GM23338 (cell line): ENCODE data around the gene NUP214. TPM values are rescaled to one million over a fixed set of nuclear protein-coding genes. Genes with fewer than 3 reads are reported as not detected.

Source experiments
- ATAC-seq: fragments of 200-7000 bp; cut with Tn5 transposase; 3 replicates; pipeline ENCODE4 v1.9.1; 2020
- DNase-seq: peaks from one replicate; pipeline ENCODE4 v3.0.0-alpha.2; 2015; ENCODE audit warnings: low spot score
- H2AFZ ChIP-seq: fragments of 200-600 bp; sonication (generic); 2 replicates; pipeline ENCODE4 v1.8.0; 2016; ENCODE audit warnings: antibody characterized with exemption, mild to moderate bottlenecking, moderate library complexity
- H3F3A ChIP-seq: fragments of 200-600 bp; sonication (generic); replicated peaks from 2 replicates; pipeline ENCODE4 v1.8.0; 2017; ENCODE audit warnings: antibody characterized with exemption, mixed run types, low read depth
- H3K27ac ChIP-seq: fragments of 200-600 bp; sonication (generic); 2 replicates; pipeline ENCODE4 v1.6.1; 2016; ENCODE audit warnings: low read depth
- H3K27me3 ChIP-seq: fragments of 200-600 bp; sonication (generic); 2 replicates; pipeline ENCODE4 v1.8.0; 2016; ENCODE audit warnings: mild to moderate bottlenecking, mixed run types, moderate library complexity; ENCODE audit not compliant: insufficient read depth
- H3K36me3 ChIP-seq: fragments of 200-600 bp; sonication (generic); 2 replicates; pipeline ENCODE4 v1.8.0; 2016; ENCODE audit warnings: mild to moderate bottlenecking; ENCODE audit not compliant: insufficient read depth
- H3K4me1 ChIP-seq: fragments of 200-600 bp; sonication (generic); 2 replicates; pipeline ENCODE4 v1.8.0; 2016; ENCODE audit warnings: mild to moderate bottlenecking, moderate library complexity; ENCODE audit not compliant: insufficient read depth
- H3K4me2 ChIP-seq: fragments of 200-600 bp; sonication (generic); 2 replicates; pipeline ENCODE4 v1.7.1; 2017; ENCODE audit warnings: mixed run types
- H3K4me3 ChIP-seq: fragments of 200-600 bp; sonication (generic); 2 replicates; pipeline ENCODE4 v1.6.1; 2016; ENCODE audit warnings: mixed run types
- H3K79me2 ChIP-seq: fragments of 200-600 bp; sonication (generic); replicated peaks from 2 replicates; pipeline ENCODE4 v1.8.0; 2017; ENCODE audit warnings: mild to moderate bottlenecking; ENCODE audit not compliant: insufficient read depth
- H3K9me2 ChIP-seq: fragments of 200-600 bp; sonication (generic); 2 replicates; pipeline ENCODE4 v1.8.0; 2017; ENCODE audit not compliant: insufficient read depth
- H4K20me1 ChIP-seq: fragments of 200-600 bp; sonication (generic); replicated peaks from 2 replicates; pipeline ENCODE4 v1.8.0; 2017; ENCODE audit warnings: mild to moderate bottlenecking; ENCODE audit not compliant: insufficient read depth
- H3K27ac Mint-ChIP-seq: 2 replicates; pipeline ENCODE4 v1.8.0; 2020; ENCODE audit warnings: inconsistent platforms, mild to moderate bottlenecking, moderate library complexity, mixed read lengths
- H3K27me3 Mint-ChIP-seq: 3 replicates; pipeline ENCODE4 v1.8.0; 2022; ENCODE audit warnings: low read depth, mild to moderate bottlenecking, moderate library complexity, mixed read lengths, inconsistent platforms; ENCODE audit not compliant: insufficient read depth, poor library complexity
- H3K36me3 Mint-ChIP-seq: 3 replicates; pipeline ENCODE4 v1.8.0; 2021; ENCODE audit warnings: low read depth, mild to moderate bottlenecking, inconsistent platforms, moderate library complexity, mixed read lengths
- H3K4me1 Mint-ChIP-seq: 3 replicates; pipeline ENCODE4 v1.8.0; 2020; ENCODE audit warnings: mild to moderate bottlenecking, inconsistent platforms, mixed read lengths
- H3K4me3 Mint-ChIP-seq: 3 replicates; pipeline ENCODE4 v1.8.0; 2021; ENCODE audit warnings: moderate library complexity, mild to moderate bottlenecking, inconsistent platforms, mixed read lengths
- H3K9me3 Mint-ChIP-seq: 3 replicates; pipeline ENCODE4 v1.8.0; 2020; ENCODE audit warnings: moderate library complexity, mild to moderate bottlenecking, inconsistent platforms, mixed read lengths
- CREB1 ChIP-seq: fragments of 250-450 bp; sonication (Bioruptor Pico); IDR thresholded peaks from 2 replicates; pipeline ENCODE4 v1.5.0; 2020; ENCODE audit warnings: low read depth, mild to moderate bottlenecking, moderate library complexity
- EZH2 ChIP-seq: fragments of 200-600 bp; sonication (generic); IDR thresholded peaks from one replicate; pipeline ENCODE4 v1.8.0; 2017; ENCODE audit warnings: antibody characterized with exemption, mild to moderate bottlenecking, low read depth; ENCODE audit not compliant: unreplicated experiment
- EZH2phosphoT487 ChIP-seq: fragments of 200-600 bp; sonication (generic); IDR thresholded peaks from one replicate; pipeline ENCODE4 v1.8.1; 2018; ENCODE audit warnings: antibody characterized with exemption; ENCODE audit not compliant: unreplicated experiment
- JUNB ChIP-seq: IDR thresholded peaks from one replicate; pipeline ENCODE4 v1.6.1; 2016; ENCODE audit warnings: antibody characterized with exemption; ENCODE audit not compliant: unreplicated experiment
- POLR2AphosphoS5 ChIP-seq: IDR thresholded peaks from 2 replicates; pipeline ENCODE4 v1.6.1; 2016; ENCODE audit warnings: antibody characterized with exemption, low read depth
- STAT1 ChIP-seq: IDR thresholded peaks from one replicate; pipeline ENCODE4 v1.6.1; 2016; ENCODE audit warnings: antibody characterized with exemption; ENCODE audit not compliant: unreplicated experiment
- ZNF114 ChIP-seq: fragments of 250-450 bp; sonication (Bioruptor Pico); IDR thresholded peaks from 2 replicates; pipeline ENCODE4 v1.5.0; 2020; ENCODE audit warnings: mild to moderate bottlenecking, moderate library complexity
- ZNF331 ChIP-seq: fragments of 250-450 bp; sonication (Bioruptor Pico); IDR thresholded peaks from 2 replicates; pipeline ENCODE4 v1.5.0; 2020; ENCODE audit warnings: low read depth, mild to moderate bottlenecking, moderate library complexity
- polyA plus RNA-seq: library from polyadenylated mRNA; unstranded; fragments of >200 nt; fragmentation: Nextera tagmentation; extraction: Ambion mirVana; gene quantifications from 2 replicates; pipeline ENCODE4 v1.2.1, GENCODE V29; 2016
- total RNA-seq: library from RNA; depleted of rRNA; stranded (reverse); fragments of >200 nt; shearing (Covaris generic); gene quantifications from 2 replicates; pipeline ENCODE4 v1.2.3, GENCODE V29; 2014
- TF ChIP-seq, protein P1 (sequence below), 2 experiments: fragments of 200-600 bp in 1 of 2; sonication (generic) in 1 of 2; conservative IDR thresholded peaks; 2 replicates each; pipeline versions ENCODE4 v1.5.1 to v1.6.1; 2016 to 2017; ENCODE audit warnings: antibody characterized with exemption in 2 of 2, low read depth in 2 of 2, mild to moderate bottlenecking in 2 of 2, moderate library complexity in 1 of 2
- TF ChIP-seq, protein P2 (sequence below): IDR thresholded peaks from one replicate; pipeline ENCODE4 v1.6.1; 2018; ENCODE audit warnings: antibody characterized with exemption; ENCODE audit not compliant: unreplicated experiment
- TF ChIP-seq, protein P3 (sequence below): IDR thresholded peaks from 2 replicates; pipeline ENCODE4 v1.6.1; 2016; ENCODE audit warnings: antibody characterized with exemption

Gene NUP214
- total and polyA plus RNA-seq, 2 experiments from 2014 or later: 36.0 to 57.0 TPM

DNA sequence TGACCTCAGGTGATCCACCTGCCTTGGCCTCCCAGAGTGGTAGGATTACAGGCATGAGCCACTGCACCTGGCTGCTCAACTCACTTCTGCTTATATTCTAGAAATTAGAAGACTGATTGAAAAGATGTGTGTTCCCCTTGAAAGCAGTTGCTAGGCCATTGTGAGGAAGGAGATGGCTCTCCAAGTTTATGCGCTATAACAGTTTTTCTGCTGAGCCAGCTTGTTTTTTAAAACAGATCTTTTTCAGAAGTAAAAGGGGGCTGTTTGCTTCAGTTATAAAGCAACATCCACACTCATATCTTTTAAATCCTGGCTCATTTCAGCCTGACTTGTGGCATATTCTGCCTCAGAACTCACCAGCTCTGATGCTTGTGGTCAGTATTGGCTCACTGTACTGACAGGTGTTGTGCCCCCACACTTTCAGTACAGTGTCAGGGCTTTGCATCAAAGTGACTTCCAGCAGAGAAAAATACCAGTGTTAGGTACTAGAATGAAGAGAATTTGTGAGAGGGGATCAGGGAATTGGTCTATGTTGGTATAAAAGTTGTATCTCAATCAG lies 49.4 kb downstream of the NUP214 start:
- no peaks in the 10 kb centered on the region for H3K9me2 ChIP-seq
- Mint-ChIP-seq H3K27ac (no peak overlapping the region), H3K4me3 (no peak overlapping the region), H3K4me1 (no peaks in the 10 kb centered on the region), H3K9me3 (no peaks in the 10 kb centered on the region), H3K36me3 (peaks cover 59% of the 10 kb centered on the region), H3K27me3 (peaks cover 5% of the 10 kb centered on the region)
- no peak for TF ChIP-seq ZNF331
- no peak for TF ChIP-seq POLR2AphosphoS5
- no peak for TF ChIP-seq EZH2phosphoT487
- TF ChIP-seq, protein P1, sequence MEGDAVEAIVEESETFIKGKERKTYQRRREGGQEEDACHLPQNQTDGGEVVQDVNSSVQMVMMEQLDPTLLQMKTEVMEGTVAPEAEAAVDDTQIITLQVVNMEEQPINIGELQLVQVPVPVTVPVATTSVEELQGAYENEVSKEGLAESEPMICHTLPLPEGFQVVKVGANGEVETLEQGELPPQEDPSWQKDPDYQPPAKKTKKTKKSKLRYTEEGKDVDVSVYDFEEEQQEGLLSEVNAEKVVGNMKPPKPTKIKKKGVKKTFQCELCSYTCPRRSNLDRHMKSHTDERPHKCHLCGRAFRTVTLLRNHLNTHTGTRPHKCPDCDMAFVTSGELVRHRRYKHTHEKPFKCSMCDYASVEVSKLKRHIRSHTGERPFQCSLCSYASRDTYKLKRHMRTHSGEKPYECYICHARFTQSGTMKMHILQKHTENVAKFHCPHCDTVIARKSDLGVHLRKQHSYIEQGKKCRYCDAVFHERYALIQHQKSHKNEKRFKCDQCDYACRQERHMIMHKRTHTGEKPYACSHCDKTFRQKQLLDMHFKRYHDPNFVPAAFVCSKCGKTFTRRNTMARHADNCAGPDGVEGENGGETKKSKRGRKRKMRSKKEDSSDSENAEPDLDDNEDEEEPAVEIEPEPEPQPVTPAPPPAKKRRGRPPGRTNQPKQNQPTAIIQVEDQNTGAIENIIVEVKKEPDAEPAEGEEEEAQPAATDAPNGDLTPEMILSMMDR (conservative IDR thresholded peaks at IDR 0.05; ENCODE audit: low read depth in 2 of 2): no peak
- no peak for TF ChIP-seq JUNB
- H3K4me1 ChIP-seq: no peaks in the 10 kb centered on the region
- no peaks in the 10 kb centered on the region; the same call in 1 of the 2 replicates for H3K79me2 ChIP-seq
- H3K4me2 ChIP-seq: no peak overlapping the region
- no peaks in the 10 kb centered on the region; the same call in 1 of the 2 replicates for H4K20me1 ChIP-seq
- H3K4me3 ChIP-seq: no peak overlapping the region
- no peak overlapping the region for H2AFZ ChIP-seq
- H3K36me3 ChIP-seq: peaks cover 24% of the 10 kb centered on the region
- H3K27ac ChIP-seq: no peak overlapping the region
- H3F3A ChIP-seq: 0 out of 2 replicates have a peak, but pooled peaks cover 12% of the 10 kb centered on the region
- ATAC-seq (no peak), DNase-seq (no peak)
- H3K27me3 ChIP-seq: no peaks in the 10 kb centered on the region

DNA sequence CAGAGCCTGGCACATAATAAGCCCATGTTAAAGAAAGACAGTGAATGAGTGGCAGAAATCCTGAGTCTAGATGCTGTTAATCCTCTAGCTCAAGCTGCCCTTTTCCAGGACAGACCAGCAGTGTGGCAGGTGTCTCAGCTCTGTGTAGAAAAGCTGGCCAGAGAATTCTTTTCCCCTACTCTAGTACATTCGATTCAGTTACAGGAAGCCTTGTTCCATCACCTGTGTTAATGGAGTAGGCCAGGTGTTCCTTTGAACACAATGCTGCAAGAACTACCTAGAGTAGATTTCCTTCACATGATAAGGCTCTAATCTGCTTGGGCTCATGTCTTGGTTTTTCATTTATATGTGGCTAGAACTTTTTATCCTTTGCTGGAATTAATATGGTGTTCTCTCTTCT lies 52.5 kb downstream of the NUP214 start:
- Histone ChIP-seq H2AFZ (no peak overlapping the region), H4K20me1 (peaks cover 4% of the 10 kb centered on the region; the same call in 1 of the 2 replicates), H3K36me3 (peaks cover 24% of the 10 kb centered on the region), H3K27ac (0 out of 2 replicates have a peak overlapping the region, but pooled peaks have one; percentile 4), H3K4me3 (no peak overlapping the region), H3K9me2 (no peaks in the 10 kb centered on the region), H3K27me3 (no peaks in the 10 kb centered on the region), H3K4me1 (no peaks in the 10 kb centered on the region), H3F3A (0 out of 2 replicates have a peak, but pooled peaks cover 12% of the 10 kb centered on the region), H3K79me2 (peaks cover 5% of the 10 kb centered on the region; the same call in 1 of the 2 replicates), H3K4me2 (no peak overlapping the region)
- H3K27ac Mint-ChIP-seq: no peak overlapping the region
- H3K36me3 Mint-ChIP-seq: peaks cover 49% of the 10 kb centered on the region
- DNase-seq (no peak), ATAC-seq (no peak)
- peaks cover 5% of the 10 kb centered on the region for H3K27me3 Mint-ChIP-seq
- H3K4me3 Mint-ChIP-seq: no peak overlapping the region
- H3K4me1 Mint-ChIP-seq: no peaks in the 10 kb centered on the region; the same call in 2 of the 3 replicates
- H3K9me3 Mint-ChIP-seq: no peaks in the 10 kb centered on the region
- TF ChIP-seq POLR2AphosphoS5 (no peak), ZNF114 (CRISPR knock-in tag) (no peak), STAT1 (no peak), EZH2phosphoT487 (no peak), JUNB (no peak), ZNF331 (no peak), CREB1 (CRISPR knock-in tag) (no peak), EZH2 (no peak)
- TF ChIP-seq, protein P2, sequence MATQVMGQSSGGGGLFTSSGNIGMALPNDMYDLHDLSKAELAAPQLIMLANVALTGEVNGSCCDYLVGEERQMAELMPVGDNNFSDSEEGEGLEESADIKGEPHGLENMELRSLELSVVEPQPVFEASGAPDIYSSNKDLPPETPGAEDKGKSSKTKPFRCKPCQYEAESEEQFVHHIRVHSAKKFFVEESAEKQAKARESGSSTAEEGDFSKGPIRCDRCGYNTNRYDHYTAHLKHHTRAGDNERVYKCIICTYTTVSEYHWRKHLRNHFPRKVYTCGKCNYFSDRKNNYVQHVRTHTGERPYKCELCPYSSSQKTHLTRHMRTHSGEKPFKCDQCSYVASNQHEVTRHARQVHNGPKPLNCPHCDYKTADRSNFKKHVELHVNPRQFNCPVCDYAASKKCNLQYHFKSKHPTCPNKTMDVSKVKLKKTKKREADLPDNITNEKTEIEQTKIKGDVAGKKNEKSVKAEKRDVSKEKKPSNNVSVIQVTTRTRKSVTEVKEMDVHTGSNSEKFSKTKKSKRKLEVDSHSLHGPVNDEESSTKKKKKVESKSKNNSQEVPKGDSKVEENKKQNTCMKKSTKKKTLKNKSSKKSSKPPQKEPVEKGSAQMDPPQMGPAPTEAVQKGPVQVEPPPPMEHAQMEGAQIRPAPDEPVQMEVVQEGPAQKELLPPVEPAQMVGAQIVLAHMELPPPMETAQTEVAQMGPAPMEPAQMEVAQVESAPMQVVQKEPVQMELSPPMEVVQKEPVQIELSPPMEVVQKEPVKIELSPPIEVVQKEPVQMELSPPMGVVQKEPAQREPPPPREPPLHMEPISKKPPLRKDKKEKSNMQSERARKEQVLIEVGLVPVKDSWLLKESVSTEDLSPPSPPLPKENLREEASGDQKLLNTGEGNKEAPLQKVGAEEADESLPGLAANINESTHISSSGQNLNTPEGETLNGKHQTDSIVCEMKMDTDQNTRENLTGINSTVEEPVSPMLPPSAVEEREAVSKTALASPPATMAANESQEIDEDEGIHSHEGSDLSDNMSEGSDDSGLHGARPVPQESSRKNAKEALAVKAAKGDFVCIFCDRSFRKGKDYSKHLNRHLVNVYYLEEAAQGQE: no peak
- TF ChIP-seq, protein P3, sequence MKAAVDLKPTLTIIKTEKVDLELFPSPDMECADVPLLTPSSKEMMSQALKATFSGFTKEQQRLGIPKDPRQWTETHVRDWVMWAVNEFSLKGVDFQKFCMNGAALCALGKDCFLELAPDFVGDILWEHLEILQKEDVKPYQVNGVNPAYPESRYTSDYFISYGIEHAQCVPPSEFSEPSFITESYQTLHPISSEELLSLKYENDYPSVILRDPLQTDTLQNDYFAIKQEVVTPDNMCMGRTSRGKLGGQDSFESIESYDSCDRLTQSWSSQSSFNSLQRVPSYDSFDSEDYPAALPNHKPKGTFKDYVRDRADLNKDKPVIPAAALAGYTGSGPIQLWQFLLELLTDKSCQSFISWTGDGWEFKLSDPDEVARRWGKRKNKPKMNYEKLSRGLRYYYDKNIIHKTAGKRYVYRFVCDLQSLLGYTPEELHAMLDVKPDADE: no peak
- TF ChIP-seq, protein P1 (conservative IDR thresholded peaks at IDR 0.05; ENCODE audit: low read depth in 2 of 2): no peak
